ENCODE results near the gene CCDC90B.

- TF ChIP-seq ZFP30 (CRISPR knock-in tag; IDR thresholded peaks at IDR 0.05) (no peak), CREB5 (CRISPR knock-in tag; IDR thresholded peaks at IDR 0.05; ENCODE audit: low read depth) (no peak), PPARA (CRISPR knock-in tag; IDR thresholded peaks at IDR 0.05; ENCODE audit: borderline replicate concordance) (no peak)
Observed at GRCh38 chr11:83238111-83238510, 48.1 kb downstream of the CCDC90B start.
